NCI-H748 (cell line): ENCODE results near the gene CD14.
"Not testable (repeated sequence)": the region's sequence is repeated elsewhere in the genome, so short reads cannot be mapped to it uniquely, and the experiment has no call there.

Source experiments
- DNase-seq: peaks from one replicate; lab custom pipeline; 2025; ENCODE audit not compliant: unreplicated experiment; lab: John Stamatoyannopoulos, UW

The CD14 gene

DNA sequence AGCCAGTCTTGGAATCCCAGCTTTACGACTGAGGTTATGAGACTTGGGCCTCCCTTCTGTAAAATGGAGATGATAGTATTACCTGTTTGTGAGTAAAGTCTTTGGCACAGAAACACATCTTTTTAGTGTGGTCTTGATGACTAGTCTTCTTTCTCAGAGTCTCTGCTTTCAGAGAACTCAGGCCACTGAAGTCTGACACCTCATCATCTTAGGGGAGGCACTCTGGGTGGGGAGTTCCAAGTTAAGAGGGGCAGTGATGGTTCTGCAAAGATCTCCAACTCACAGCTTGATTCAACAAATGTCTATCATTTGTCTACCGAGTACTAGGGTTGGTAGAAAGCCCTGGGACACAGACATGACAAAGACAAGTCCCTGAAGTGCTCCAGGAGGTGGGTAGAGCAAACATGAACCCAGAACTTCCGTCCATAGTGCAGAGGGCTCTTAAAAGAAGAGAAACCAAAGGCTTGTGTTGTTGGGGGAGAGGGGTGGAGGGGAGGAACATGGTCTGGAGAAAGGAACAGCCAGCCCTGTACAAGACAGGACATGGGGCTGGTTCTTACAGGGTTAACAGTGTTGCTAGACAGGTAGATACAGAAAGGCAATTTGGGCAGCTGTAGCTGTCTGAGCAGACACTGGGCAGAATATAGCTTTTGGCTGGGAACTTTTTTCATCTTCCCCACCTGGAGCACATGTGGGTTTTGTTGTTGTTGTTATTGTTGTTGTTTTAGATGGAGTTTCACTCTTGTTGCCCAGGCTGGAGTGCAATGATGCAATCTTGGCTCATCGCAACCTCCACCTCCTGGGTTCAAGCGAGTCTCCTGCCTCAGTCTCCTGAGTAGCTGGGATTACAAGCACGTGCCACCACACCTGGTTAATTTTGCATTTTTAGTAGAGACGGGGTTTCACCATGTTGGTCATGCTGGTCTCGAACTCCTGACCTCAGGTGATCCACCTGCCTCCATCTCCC, 2.6 kb upstream of the CD14 start:
- DNase-seq: no peak

GRCh38 chr5:140634103-140634502, 1.1 kb upstream of the CD14 start:
- no peak for DNase-seq

DNA sequence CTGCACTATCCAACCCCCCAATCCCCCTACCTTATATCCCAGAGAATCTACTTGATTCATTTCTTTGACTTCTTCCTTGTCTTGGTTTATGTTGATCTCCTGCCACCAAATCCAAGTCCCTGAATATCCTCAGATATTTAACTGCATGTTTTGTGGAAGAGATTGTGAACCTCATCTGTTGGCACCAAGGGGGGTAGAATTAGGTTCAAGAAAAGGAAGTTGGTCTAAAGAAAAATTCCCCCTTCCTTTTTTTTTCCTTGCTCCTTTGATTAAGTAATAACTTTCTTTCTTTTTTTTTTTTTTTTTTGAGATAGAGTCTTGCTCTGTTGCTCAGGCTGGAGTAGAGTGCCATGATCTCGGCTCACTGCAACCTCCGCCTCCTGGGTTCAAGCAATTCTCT, 526 bp upstream of the CD14 start:
- no peak for DNase-seq

DNA sequence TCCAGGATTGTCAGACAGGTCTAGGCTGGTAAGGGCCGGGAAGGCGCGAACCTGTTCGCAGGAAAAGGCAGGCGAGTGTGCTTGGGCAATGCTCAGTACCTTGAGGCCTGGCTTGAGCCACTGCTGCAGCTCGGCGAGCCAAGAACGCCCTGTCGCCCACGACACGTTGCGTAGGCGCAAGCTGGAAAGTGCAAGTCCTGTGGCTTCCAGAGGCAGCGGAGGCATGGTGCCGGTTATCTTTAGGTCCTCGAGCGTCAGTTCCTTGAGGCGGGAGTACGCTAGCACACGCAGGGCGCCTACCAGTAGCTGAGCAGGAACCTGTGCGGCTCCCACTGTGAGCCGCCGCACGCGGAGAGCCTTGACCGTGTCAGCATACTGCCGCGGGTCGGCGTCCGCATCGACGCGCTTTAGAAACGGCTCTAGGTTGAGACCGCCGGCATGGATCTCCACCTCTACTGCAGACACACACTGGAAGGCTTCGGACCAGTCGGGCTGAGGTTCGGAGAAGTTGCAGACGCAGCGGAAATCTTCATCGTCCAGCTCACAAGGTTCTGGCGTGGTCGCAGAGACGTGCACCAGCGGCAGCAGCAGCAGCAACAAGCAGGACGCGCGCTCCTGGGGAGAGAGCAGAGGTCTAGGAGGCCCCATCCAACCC, 482 bp downstream of the CD14 start:
- peak; percentile 87 for DNase-seq

- DNase-seq: peak; percentile 87
Observed at GRCh38 chr5:140631831-140632365, 1.1 kb downstream of the CD14 start.

- no peak for DNase-seq
Observed at GRCh38 chr5:140631036-140631417, 1.9 kb downstream of the CD14 start.

- DNase-seq: no peak
Observed at GRCh38 chr5:140630292-140631035, 2.5 kb downstream of the CD14 start.

DNA sequence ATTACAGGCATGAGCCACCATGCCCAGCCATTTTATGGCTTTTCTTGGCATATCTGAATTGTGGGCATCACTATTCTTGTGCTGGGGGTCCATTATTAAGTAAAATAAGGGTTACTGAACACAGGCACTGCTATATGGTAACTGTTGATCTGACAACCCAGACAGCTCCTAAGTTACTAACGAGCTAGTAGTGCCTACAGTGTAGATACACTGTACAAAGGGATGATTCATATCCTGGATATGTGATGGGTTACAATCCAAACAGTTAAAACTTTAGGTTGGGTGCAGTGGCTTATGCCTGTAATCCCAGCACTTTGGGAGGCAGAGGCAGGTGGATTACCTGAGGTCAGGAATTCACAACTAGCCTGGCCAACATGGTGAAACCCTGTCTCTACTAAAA, 4.3 kb downstream of the CD14 start:
- DNase-seq: no peak

GRCh38 chr5:140627972-140628371, 5.0 kb downstream of the CD14 start:
- no peak for DNase-seq

- not testable (repeated sequence) for DNase-seq
Observed at GRCh38 chr5:140624886-140625285, 8.1 kb downstream of the CD14 start.

DNA sequence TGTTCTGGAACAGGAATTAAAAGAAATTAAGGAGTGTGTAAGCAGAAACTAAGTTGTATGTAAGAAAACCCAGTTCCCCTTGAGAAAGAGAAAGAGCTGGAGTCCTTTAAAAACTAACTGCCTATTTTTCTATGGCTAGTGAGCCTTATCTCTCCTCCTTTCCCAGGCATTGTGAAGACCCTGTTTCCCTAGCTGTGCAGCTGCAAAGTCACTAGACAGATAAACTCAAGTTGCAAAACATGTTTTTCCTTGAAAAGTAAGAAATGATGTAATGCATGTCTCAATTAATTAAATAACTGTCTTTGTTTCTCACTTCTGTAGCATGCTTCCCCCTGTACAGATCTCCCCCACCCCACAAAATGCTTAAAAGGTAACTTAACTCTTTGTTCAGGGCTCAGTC, 9.9 kb downstream of the CD14 start:
- DNase-seq: not testable (repeated sequence)

DNA sequence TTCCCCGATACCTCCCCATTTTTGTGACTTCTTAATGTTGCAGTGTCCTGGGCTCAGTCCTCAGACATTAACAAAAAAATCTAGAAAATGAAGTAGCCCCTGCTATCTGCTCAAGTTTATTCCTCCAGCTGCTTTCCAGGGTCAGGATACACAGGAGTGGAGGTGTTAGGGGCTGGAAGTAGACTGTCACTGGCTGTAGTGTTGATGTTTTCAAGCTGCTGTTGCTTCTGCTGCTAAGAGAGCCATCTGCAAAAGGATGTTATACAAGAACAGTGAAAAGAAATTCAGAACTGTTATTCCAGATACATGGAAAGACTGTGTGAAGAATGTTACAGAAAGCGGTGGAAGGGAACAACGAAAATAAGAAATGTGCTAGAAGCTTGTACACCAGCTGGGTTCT, 10.7 kb downstream of the CD14 start:
- no peak for DNase-seq

DNA sequence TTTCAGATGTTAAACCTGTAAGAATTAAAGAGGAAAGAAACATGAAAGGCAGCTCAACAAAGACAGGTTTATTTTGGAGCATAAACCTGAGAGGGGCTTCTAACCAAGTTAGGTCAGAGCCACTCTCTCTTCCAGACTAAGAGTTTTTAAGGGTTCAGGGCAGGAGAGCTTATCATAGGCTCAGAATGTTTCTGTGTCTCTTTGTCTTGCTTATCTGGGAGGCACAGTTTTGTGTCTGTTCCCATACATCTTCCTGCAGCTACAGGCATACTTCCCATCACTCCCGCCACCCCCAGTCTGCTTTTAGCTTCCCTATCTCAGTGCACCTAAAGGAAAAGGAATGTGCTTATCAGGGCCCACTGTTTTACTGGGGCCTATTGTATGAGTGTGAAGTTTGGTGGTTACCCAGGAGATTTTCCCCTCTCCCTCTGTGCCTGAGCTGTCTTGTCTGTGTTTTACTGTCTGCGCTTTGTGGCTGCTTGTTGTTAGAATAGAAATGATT, 21.9 kb downstream of the CD14 start:
- DNase-seq: no peak

GRCh38 chr5:140609126-140609525, 23.8 kb downstream of the CD14 start:
- DNase-seq: no peak

DNA sequence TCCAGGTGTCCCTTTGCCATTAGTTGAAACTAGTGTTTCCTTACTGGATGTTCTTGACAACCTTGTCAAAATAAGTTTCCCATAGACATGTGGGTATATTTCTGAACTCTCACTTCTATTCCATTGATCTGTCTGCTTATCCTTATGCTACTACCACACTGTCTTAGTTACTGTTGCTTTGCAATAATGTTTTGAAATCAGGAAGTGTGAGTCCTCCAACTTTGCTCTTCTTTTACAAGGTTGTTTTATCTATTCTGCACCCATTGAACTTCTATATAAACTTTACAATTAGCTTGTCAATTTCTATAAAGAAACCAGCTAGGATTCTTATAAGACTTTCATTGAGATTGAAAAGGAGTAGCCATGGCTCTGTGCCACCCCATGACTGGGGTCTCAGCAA, 24.3 kb downstream of the CD14 start:
- no peak for DNase-seq

DNA sequence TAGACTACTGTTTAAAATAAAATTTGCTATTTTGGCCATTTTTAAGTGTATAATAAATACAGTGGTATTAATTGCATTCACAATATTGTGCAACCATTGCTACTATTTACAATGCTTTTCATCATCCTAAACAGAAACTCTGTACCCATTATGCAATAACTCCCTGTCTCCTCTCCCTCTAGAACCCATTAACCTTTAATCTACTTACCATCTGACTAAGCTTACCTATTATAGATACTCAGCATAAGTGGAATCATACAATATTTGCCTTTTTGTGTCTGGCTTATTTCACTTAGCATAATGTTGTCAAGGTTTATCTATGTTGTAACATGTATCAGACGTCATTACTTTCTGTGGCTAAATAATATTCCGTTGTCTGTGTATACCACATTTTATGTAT, 25.9 kb downstream of the CD14 start:
- no peak for DNase-seq

- DNase-seq: no peak
Observed at GRCh38 chr5:140605879-140606278, 27.1 kb downstream of the CD14 start.

DNA sequence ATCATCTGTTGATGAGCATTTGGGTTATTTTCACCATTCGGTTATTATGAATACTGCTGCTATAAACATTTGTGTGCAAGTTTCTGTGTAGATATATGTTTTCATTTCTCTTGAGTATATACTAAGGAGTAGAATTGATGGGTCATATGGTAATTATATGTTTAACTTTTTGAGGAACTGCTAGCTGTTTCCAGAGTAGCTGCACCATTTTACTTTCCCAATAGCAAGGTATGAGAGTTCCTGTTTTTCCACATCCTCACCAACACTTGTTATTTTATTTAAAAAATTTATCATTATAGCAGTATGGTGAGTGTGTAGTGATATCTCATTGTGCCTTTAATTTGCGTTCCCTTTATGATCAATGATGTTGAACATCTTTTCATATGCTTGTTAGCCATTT, 29.2 kb downstream of the CD14 start:
- DNase-seq: no peak

GRCh38 chr5:140603446-140603698, 29.6 kb downstream of the CD14 start:
- not testable (repeated sequence) for DNase-seq

DNA sequence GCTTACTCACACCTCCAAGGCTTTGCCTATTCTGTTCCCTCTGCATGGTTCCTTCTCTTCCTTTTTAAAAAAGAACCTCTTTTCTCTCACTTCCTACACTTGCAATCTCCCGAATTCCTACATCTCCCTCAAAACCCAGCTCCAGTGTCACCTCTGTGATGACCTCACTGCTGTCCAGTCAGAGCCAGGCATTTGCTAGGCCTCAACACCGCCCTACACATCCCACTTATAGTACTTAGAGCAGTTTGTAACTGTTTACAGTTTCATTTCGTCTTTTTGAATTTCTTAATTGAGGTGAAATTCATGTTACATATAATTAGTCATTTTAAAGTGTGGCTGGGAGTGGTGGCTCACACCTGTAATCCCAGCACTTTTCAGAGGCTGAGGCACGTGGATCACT, 30.8 kb downstream of the CD14 start:
- DNase-seq: no peak

GRCh38 chr5:140600096-140600495, 32.9 kb downstream of the CD14 start:
- no peak for DNase-seq

DNA sequence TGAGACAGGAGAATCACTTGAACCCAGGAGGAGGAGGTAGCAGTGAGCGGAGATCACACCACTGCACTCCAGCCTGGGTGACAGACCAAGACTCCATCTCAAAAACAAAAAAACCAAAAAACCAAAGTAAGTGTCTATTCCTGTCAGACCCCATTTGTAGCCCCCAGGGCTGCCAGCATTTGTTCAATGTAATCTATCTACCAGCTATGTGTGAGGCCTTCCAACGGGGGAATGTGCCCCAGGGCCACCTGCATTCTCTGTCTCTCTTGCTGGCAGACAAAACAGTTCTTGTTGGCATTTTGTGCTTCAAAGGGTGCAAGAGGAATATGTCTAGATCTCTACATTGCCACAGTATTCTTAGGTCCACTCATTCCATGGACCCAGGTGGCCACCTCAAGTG, 34.1 kb downstream of the CD14 start:
- DNase-seq: no peak
